B cell (primary cell): ENCODE data around the gene SLC1A2. TPM values are rescaled to one million over a fixed set of nuclear protein-coding genes. Genes with fewer than 3 reads are reported as not detected.

Source experiments
- ATAC-seq: fragments of 200-7000 bp; cut with Tn5 transposase; one replicate; pipeline ENCODE4 v1.10.0; 2021; ENCODE audit warnings: low read depth, mild to moderate bottlenecking, moderate number of reproducible peaks, moderate library complexity
- CTCF ChIA-PET: fragments of 350-600 bp; sonication (Branson Sonifier 250); formaldehyde crosslinking; loops from one replicate; lab custom pipeline; 2021; ENCODE audit warnings: antibody characterized with exemption, inconsistent platforms; lab: Charles Lee
- POLR2A ChIA-PET: fragments of 350-600 bp; sonication (Branson Sonifier 250); formaldehyde crosslinking; loops from one replicate; lab custom pipeline; 2021; ENCODE audit warnings: antibody characterized with exemption; lab: Charles Lee
- DNase-seq: peaks from one replicate; pipeline ENCODE4 v3.0.0; 2013
- H2AFZ ChIP-seq: 2 replicates; pipeline ENCODE4 v1.6.1; 2012; ENCODE audit warnings: mild to moderate bottlenecking, low read depth, low read length; ENCODE audit not compliant: insufficient read depth, poor library complexity, severe bottlenecking
- H3K27ac ChIP-seq, 2 donors: 1 replicate in 1 of 2; 2 replicates in 1 of 2; pipeline ENCODE4 v1.5.1; 2012 to 2013; ENCODE audit warnings: low read length in 2 of 2, mild to moderate bottlenecking in 2 of 2, moderate library complexity in 1 of 2
- H3K27me3 ChIP-seq, 4 experiments: fragments of 200-600 bp in 1 of 4; sonication (generic) in 1 of 4; replicated peaks in 1 of 4; 1 replicate in 2 of 4; 2 replicates in 2 of 4; pipeline versions ENCODE4 v1.6.1 to v1.7.0; 2013 to 2016; ENCODE audit warnings: low read length in 3 of 4, mild to moderate bottlenecking in 2 of 4, mixed read lengths in 1 of 4, moderate library complexity in 1 of 4; ENCODE audit not compliant: insufficient read depth in 4 of 4, control insufficient read depth in 3 of 4; ENCODE audit errors: control extremely low read depth in 1 of 4
- H3K36me3 ChIP-seq, 2 experiments: replicated peaks in 1 of 2; 1 replicate in 1 of 2; 2 replicates in 1 of 2; pipeline versions ENCODE4 v1.6.1 to v1.7.1; 2013; ENCODE audit warnings: low read length in 1 of 2; ENCODE audit not compliant: insufficient read depth in 2 of 2, control insufficient read depth in 1 of 2; ENCODE audit errors: control extremely low read depth in 1 of 2, extremely low read depth in 1 of 2
- H3K4me1 ChIP-seq, 2 donors: fragments of 200-600 bp in 1 of 2; sonication (generic) in 1 of 2; 1 replicate in 1 of 2; 2 replicates in 1 of 2; pipeline versions ENCODE4 v1.5.1 to v1.6.1; 2013 to 2017; ENCODE audit warnings: low read length in 2 of 2; ENCODE audit not compliant: control insufficient read depth in 2 of 2, insufficient read depth in 2 of 2
- H3K4me2 ChIP-seq: replicated peaks from 2 replicates; pipeline ENCODE3; 2012; ENCODE audit warnings: mild to moderate bottlenecking, low read depth, low read length; ENCODE audit not compliant: poor library complexity, severe bottlenecking
- H3K4me3 ChIP-seq, 5 experiments: fragments of 200-600 bp in 1 of 5; sonication (generic) in 1 of 5; 1 replicate in 3 of 5; 2 replicates in 2 of 5; pipeline versions ENCODE4 v1.5.1 to v1.7.0; 2011 to 2016; ENCODE audit warnings: low read length in 4 of 5, mild to moderate bottlenecking in 4 of 5, low read depth in 2 of 5, control low read depth in 1 of 5, moderate library complexity in 1 of 5; ENCODE audit not compliant: insufficient read depth in 1 of 5; ENCODE audit errors: control extremely low read depth in 1 of 5, extremely low read depth in 1 of 5
- H3K79me2 ChIP-seq: fragments of 200-600 bp; sonication (generic); one replicate; pipeline ENCODE4 v1.6.0; 2016; ENCODE audit warnings: low read length; ENCODE audit not compliant: control insufficient read depth, insufficient read depth
- H3K9ac ChIP-seq: fragments of 200-600 bp; sonication (generic); 2 replicates; pipeline ENCODE4 v1.6.1; 2017; ENCODE audit warnings: mild to moderate bottlenecking, low read length, moderate library complexity
- H3K9me3 ChIP-seq, 3 donors: one replicate each; pipeline versions ENCODE4 v1.6.1 to v1.7.1; 2013; ENCODE audit warnings: low read length in 2 of 3; ENCODE audit not compliant: control insufficient read depth in 2 of 3, insufficient read depth in 1 of 3; ENCODE audit errors: control extremely low read depth in 1 of 3
- H4K20me1 ChIP-seq: 2 replicates; pipeline ENCODE4 v1.6.0; 2012; ENCODE audit warnings: mild to moderate bottlenecking, low read length; ENCODE audit not compliant: insufficient read depth, control insufficient read depth, poor library complexity, severe bottlenecking
- H3K27ac Mint-ChIP-seq: one replicate; pipeline ENCODE4 v1.8.0; 2021; ENCODE audit warnings: mixed read lengths
- H3K27me3 Mint-ChIP-seq: one replicate; pipeline ENCODE4 v1.8.0; 2021; ENCODE audit warnings: mixed read lengths
- H3K4me1 Mint-ChIP-seq: one replicate; pipeline ENCODE4 v1.8.0; 2021; ENCODE audit warnings: mixed read lengths
- H3K4me3 Mint-ChIP-seq: one replicate; pipeline ENCODE4 v1.8.0; 2021; ENCODE audit warnings: mixed read lengths
- H3K9me3 Mint-ChIP-seq: one replicate; pipeline ENCODE4 v1.8.0; 2022; ENCODE audit warnings: mixed read lengths; ENCODE audit not compliant: insufficient read depth
- CTCF ChIP-seq: fragments of 200-600 bp; IDR thresholded peaks from one replicate; pipeline ENCODE4 v1.8.0; 2022; ENCODE audit warnings: antibody characterized with exemption, mild to moderate bottlenecking
- EZH2 ChIP-seq: IDR thresholded peaks from 2 replicates; pipeline ENCODE4 v1.6.1; 2012; ENCODE audit warnings: borderline replicate concordance, low read depth, mild to moderate bottlenecking, moderate library complexity, low read length; ENCODE audit not compliant: insufficient read depth, poor library complexity, severe bottlenecking
- WGBS: methylation state at CpG from one replicate; pipeline ENCODE4 v1.1.5; 2013; ENCODE audit warnings: missing lambda C conversion rate; ENCODE audit not compliant: insufficient coverage; 5-methylcytosine and 5-hydroxymethylcytosine counted together
- intact Hi-C: fragments of 100-400 bp; cut with micrococcal nuclease; formaldehyde crosslinking; loops from one replicate; pipeline ENCODE4 v1.10.0; 2022
- polyA plus RNA-seq: library from polyadenylated mRNA; depleted of rRNA; stranded (reverse); fragments of >200 nt; gene quantifications from 2 replicates; pipeline ENCODE4 v1.2.3, GENCODE V29; 2012
- total RNA-seq, 2 donors: library from RNA; stranded (reverse); fragments of 120-200 nt in 1 of 2; gene quantifications; 1 replicate in 1 of 2; 2 replicates in 1 of 2; pipeline versions ENCODE4 v1.2.3 to v1.2.4, GENCODE V29; 2013 to 2022

Gene SLC1A2
- total and polyA plus RNA-seq, 2 donors (not counting 1 experiment from before 2014, with no cell fraction given) = not detected

- H3K4me1 Mint-ChIP-seq = peaks cover 2% of the 10 kb centered on the region
- no peaks in the 10 kb centered on the region for H3K4me1 ChIP-seq
- H3K9ac ChIP-seq = no peak overlapping the region
- intact Hi-C loops = no loop called here
- no peaks in the 10 kb centered on the region for H3K9me3 Mint-ChIP-seq
- H3K27me3 Mint-ChIP-seq = no peaks in the 10 kb centered on the region
- ATAC-seq = no peak
- no peak overlapping the region for H3K4me2 ChIP-seq
- TF ChIP-seq CTCF (no peak), EZH2 (no peak)
- H3K9me3 ChIP-seq = peaks cover 0 to 2% (median 0%) of the 10 kb centered on the region in 3 donors
- no peak for DNase-seq
- no peak overlapping the region for H3K27ac ChIP-seq
- H3K36me3 ChIP-seq = no peaks in the 10 kb centered on the region
- WGBS = 74% methylated on average over 3 of the region's 3 CpGs
- H3K27ac Mint-ChIP-seq = no peak overlapping the region
- no peak overlapping the region for H3K4me3 ChIP-seq
- CTCF ChIA-PET = interaction anchor here (0.7 to 1.1 kb wide), 2 partner anchors 14 to 15 kb away, joined by 3 to 4 read pairs; no protein-coding TSS in a partner anchor
- H4K20me1 ChIP-seq = no peaks in the 10 kb centered on the region
- POLR2A ChIA-PET = no interaction called here
- no peak overlapping the region for H3K4me3 Mint-ChIP-seq
- H2AFZ ChIP-seq = no peak overlapping the region
- no peaks in the 10 kb centered on the region for H3K79me2 ChIP-seq
- no peaks in the 10 kb centered on the region for H3K27me3 ChIP-seq
These were observed 128.5 kb downstream of the SLC1A2 start for GRCh38 chr11:35290876-35291275.

GRCh38 chr11:35289821-35290220 lies 129.5 kb downstream of the SLC1A2 start:
- intact Hi-C loops = no loop called here
- no peak overlapping the region for H3K4me3 Mint-ChIP-seq

More at GRCh38 chr11:35289821-35290220, 129.5 kb downstream of the SLC1A2 start:
- ATAC-seq (no peak), DNase-seq (no peak)
- Histone ChIP-seq H3K79me2 (no peaks in the 10 kb centered on the region), H3K4me3 (no peak overlapping the region), H4K20me1 (no peaks in the 10 kb centered on the region), H3K27ac (no peak overlapping the region), H3K36me3 (no peaks in the 10 kb centered on the region), H3K4me1 (no peaks in the 10 kb centered on the region), H3K9ac (no peak overlapping the region), H3K9me3 (peaks cover 0 to 2% (median 0%) of the 10 kb centered on the region in 3 donors), H3K4me2 (no peak overlapping the region), H3K27me3 (no peaks in the 10 kb centered on the region), H2AFZ (no peak overlapping the region)
- Mint-ChIP-seq H3K27me3 (no peaks in the 10 kb centered on the region), H3K9me3 (no peaks in the 10 kb centered on the region), H3K27ac (no peak overlapping the region), H3K4me1 (peaks cover 2% of the 10 kb centered on the region)
- ChIA-PET CTCF (interaction anchor here (1.1 kb wide), 1 partner anchor 15 kb away, joined by 4 read pairs; no protein-coding TSS in a partner anchor), POLR2A (no interaction called here)
- TF ChIP-seq CTCF (no peak), EZH2 (no peak)
- WGBS = no CpG with 5 or more reads among the region's 2 CpGs
